GM23248 (cell line): Measurements from ENCODE around the gene RNF114. TPM values are rescaled to one million over a fixed set of nuclear protein-coding genes. Genes with fewer than 3 reads are reported as not detected.

Source experiments
- DNase-seq: peaks from one replicate; pipeline ENCODE4 v3.0.0-alpha.2; 2015
- H2AFZ ChIP-seq: fragments of 200-600 bp; sonication (generic); 2 replicates; pipeline ENCODE4 v1.6.1; 2016; ENCODE audit warnings: antibody characterized with exemption
- H3F3A ChIP-seq: fragments of 200-600 bp; sonication (generic); 2 replicates; pipeline ENCODE4 v1.6.1; 2016; ENCODE audit warnings: mild to moderate bottlenecking, antibody characterized with exemption, mixed run types; ENCODE audit not compliant: insufficient read depth
- H3K27ac ChIP-seq: fragments of 200-600 bp; sonication (generic); 2 replicates; pipeline ENCODE4 v1.5.1; 2016; ENCODE audit warnings: mild to moderate bottlenecking
- H3K27me3 ChIP-seq: fragments of 200-600 bp; sonication (generic); replicated peaks from 2 replicates; pipeline ENCODE4 v1.6.1; 2016; ENCODE audit warnings: mild to moderate bottlenecking; ENCODE audit not compliant: insufficient read depth
- H3K36me3 ChIP-seq: fragments of 200-600 bp; sonication (generic); 2 replicates; pipeline ENCODE4 v1.6.1; 2016; ENCODE audit warnings: low read depth, mild to moderate bottlenecking
- H3K4me1 ChIP-seq: fragments of 200-600 bp; sonication (generic); 2 replicates; pipeline ENCODE4 v1.6.1; 2016; ENCODE audit warnings: mild to moderate bottlenecking; ENCODE audit not compliant: insufficient read depth
- H3K4me2 ChIP-seq: fragments of 200-600 bp; sonication (generic); one replicate; pipeline ENCODE4 v1.6.1; 2016; ENCODE audit warnings: mild to moderate bottlenecking; ENCODE audit not compliant: unreplicated experiment
- H3K4me3 ChIP-seq: fragments of 200-600 bp; sonication (generic); 2 replicates; pipeline ENCODE4 v1.5.1; 2016; ENCODE audit warnings: mild to moderate bottlenecking
- H3K79me2 ChIP-seq: fragments of 200-600 bp; sonication (generic); 2 replicates; pipeline ENCODE4 v1.6.1; 2016; ENCODE audit warnings: mild to moderate bottlenecking; ENCODE audit not compliant: insufficient read depth
- H3K9ac ChIP-seq: fragments of 200-600 bp; sonication (generic); 2 replicates; pipeline ENCODE4 v1.6.1; 2016; ENCODE audit warnings: mild to moderate bottlenecking
- H3K9me2 ChIP-seq: fragments of 200-600 bp; sonication (generic); 2 replicates; pipeline ENCODE4 v1.6.1; 2016; ENCODE audit warnings: mixed run types, mild to moderate bottlenecking, moderate library complexity; ENCODE audit not compliant: insufficient read depth
- H3K9me3 ChIP-seq: fragments of 200-600 bp; sonication (generic); one replicate; pipeline ENCODE4 v1.6.1; 2017; ENCODE audit warnings: low read depth
- H4K20me1 ChIP-seq: fragments of 200-600 bp; sonication (generic); 2 replicates; pipeline ENCODE4 v1.6.0; 2016; ENCODE audit not compliant: insufficient read depth
- EZH2 ChIP-seq: fragments of 200-600 bp; sonication (generic); IDR thresholded peaks from 2 replicates; pipeline ENCODE4 v1.6.1; 2018; ENCODE audit warnings: antibody characterized with exemption, mild to moderate bottlenecking; ENCODE audit not compliant: insufficient read depth, poor library complexity, severe bottlenecking
- EZH2phosphoT487 ChIP-seq: fragments of 200-600 bp; sonication (generic); IDR thresholded peaks from 2 replicates; pipeline ENCODE4 v1.6.1; 2018; ENCODE audit warnings: antibody characterized with exemption, moderate library complexity, mild to moderate bottlenecking, low read depth; ENCODE audit not compliant: insufficient read depth
- WGBS, 2 experiments: methylation state at CpG; one replicate each; pipeline ENCODE4 v1.1.6; 2015 to 2017; ENCODE audit warnings: low lambda C conversion rate in 2 of 2, low coverage in 1 of 2; ENCODE audit errors: missing lambda C conversion rate in 2 of 2; 5-methylcytosine and 5-hydroxymethylcytosine counted together
- in situ Hi-C: fragments of 300-500 bp; cut with MboI; formaldehyde crosslinking; loops from 2 replicates; pipeline ENCODE4 v1.15.0; 2020
- polyA plus RNA-seq: library from polyadenylated mRNA; unstranded; fragments of >200 nt; fragmentation: Nextera tagmentation; extraction: Ambion mirVana; gene quantifications from 2 replicates; pipeline ENCODE4 v1.2.1, GENCODE V29; 2016
- total RNA-seq: library from RNA; depleted of rRNA; stranded (reverse); fragments of >200 nt; shearing (Covaris generic); gene quantifications from 2 replicates; pipeline ENCODE4 v1.2.3, GENCODE V29; 2014

RNF114 gene
- total and polyA plus RNA-seq, 2 experiments from 2014 or later: 72.7 to 96.0 TPM

DNA sequence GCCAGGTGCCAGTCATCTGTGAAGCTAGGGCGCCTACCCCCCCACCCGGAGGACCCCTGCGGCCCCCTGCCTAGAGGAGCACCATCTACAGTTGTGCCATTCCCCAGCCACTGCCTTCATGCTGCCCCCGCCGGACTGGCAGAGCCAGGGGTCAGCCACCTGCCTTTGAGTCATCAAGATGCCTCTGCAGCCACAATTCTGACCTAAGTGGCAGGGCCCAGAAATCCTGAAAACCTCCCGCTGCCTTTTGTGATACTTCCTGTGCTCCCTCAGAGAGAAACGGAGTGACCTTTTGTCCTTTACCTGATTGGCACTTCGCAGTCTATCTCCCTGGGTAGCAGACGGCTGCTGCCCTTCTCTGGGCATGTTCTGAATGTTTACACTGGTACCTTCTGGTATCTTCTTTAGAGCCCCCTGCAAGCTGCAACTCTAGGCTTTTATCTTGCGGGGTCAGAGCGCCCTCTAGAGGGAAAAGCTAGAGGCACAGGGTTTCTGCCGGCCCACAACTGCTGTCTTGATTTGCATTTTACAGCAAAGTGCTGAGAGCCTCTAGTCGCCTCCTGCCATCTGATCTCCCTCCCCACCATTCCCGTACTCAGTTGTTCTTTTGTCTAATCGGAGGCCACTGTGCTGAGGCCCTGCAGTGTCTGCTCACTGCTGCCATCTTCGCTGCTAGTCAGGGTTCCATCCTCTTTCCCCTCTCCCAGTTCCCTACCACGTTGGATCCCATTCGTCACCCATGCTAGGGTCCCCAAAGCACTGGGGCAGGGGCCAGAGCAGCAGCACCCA, 47.8 kb upstream of the RNF114 start:
- Histone ChIP-seq H4K20me1 (no peaks in the 10 kb centered on the region), H3K27ac (no peak overlapping the region), H3K36me3 (no peaks in the 10 kb centered on the region; the same call in 1 of the 2 replicates), H3K9ac (no peak overlapping the region), H3K4me2 (no peak overlapping the region), H3K9me2 (no peaks in the 10 kb centered on the region), H3K4me1 (peaks cover 9% of the 10 kb centered on the region; the same call in 1 of the 2 replicates), H3K9me3 (no peaks in the 10 kb centered on the region), H3F3A (no peaks in the 10 kb centered on the region), H3K27me3 (no peaks in the 10 kb centered on the region), H2AFZ (no peak overlapping the region), H3K79me2 (no peaks in the 10 kb centered on the region), H3K4me3 (no peak overlapping the region)
- DNase-seq: peak; percentile 59
- no peak for TF ChIP-seq EZH2phosphoT487
- TF ChIP-seq EZH2: no peak
- 47 to 58% methylated on average over 15 to 18 of the region's 18 CpGs for WGBS, 2 experiments
- in situ Hi-C loops: no loop called here

DNA sequence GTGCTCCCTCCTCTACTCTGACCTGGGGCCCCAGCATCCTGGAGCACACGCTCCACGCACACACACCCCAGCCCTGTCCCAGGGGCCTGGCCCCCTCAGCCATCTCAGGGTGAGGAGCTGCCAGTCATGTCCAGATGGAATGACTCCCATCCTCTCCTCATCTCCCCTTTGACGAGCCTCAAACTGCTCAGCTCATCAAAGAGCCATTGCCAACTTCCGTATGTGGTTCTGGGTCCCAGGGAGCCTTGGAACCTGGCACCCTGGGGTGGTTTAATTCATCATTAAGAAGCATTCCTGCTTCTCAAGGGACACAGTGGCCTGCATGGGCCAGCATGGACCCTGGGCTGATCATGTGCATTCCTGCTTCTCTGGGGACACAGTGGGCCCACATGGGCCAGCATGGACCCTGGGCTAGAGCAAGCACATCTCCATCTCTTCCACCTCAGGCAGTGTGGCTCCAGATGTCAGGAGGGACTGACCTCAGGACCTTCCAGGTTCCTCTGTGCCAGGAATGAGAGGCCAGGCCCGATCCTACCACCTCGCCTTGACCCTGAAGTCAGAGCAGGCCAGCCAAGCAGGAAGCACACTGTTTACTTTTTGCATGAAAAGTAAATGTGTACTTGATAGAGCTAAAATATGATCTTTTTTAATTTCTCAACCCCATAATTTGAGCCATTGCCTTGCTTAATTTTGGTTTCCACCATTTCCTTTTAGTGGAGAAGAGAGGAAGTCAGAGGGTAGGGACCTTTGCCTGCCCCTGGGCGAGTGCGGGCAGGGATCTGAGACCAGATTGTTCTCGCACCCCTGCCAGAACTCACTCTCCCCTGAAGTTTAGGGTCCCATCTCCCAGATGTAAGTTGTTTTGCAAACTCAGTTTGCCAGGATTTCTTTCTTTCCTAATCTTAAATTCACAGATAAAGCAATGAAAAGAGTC, 46.9 kb upstream of the RNF114 start:
- no peak overlapping the region for H3K9ac ChIP-seq
- no peak overlapping the region for H2AFZ ChIP-seq
- peaks cover 13% of the 10 kb centered on the region; the same call in 1 of the 2 replicates for H3K4me1 ChIP-seq
- no peaks in the 10 kb centered on the region for H3K9me2 ChIP-seq
- H3K27ac ChIP-seq: no peak overlapping the region
- TF ChIP-seq EZH2 (no peak), EZH2phosphoT487 (no peak)
- 0 out of 2 replicates have a peak, but pooled peaks cover 5% of the 10 kb centered on the region for H3F3A ChIP-seq
- H3K27me3 ChIP-seq: no peaks in the 10 kb centered on the region
- in situ Hi-C loops: no loop called here
- H3K4me2 ChIP-seq: no peak overlapping the region
- no peaks in the 10 kb centered on the region for H3K79me2 ChIP-seq
- no peak for DNase-seq
- H4K20me1 ChIP-seq: no peaks in the 10 kb centered on the region
- 79 to 81% methylated on average over 9 of the region's 9 CpGs for WGBS, 2 experiments
- H3K4me3 ChIP-seq: no peak overlapping the region
- no peaks in the 10 kb centered on the region; the same call in 1 of the 2 replicates for H3K36me3 ChIP-seq
- H3K9me3 ChIP-seq: no peaks in the 10 kb centered on the region

DNA sequence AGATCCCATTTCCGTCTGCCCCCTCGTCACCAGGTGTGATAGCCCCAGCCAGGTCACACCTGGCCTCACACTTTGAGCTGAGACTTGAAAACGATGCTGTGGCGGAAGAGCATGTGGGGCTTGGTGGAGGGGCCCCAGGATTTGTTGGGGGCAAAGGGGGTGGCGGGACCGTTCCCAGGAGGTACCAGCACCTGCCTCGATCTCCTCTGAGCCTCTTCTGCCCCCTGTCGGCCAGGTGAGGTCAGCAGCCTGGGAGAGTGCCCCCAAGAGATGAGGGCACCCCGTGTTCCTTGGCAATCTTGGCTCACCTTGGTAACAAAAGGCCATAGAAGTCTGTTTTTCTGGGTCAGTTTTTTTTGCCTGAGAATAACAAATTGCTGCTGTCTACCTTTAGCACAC, 46.3 kb upstream of the RNF114 start:
- DNase-seq: no peak
- Histone ChIP-seq H3K27ac (no peak overlapping the region), H3K9me3 (no peaks in the 10 kb centered on the region), H3K4me3 (no peak overlapping the region), H3K4me2 (no peak overlapping the region), H3K4me1 (peaks cover 13% of the 10 kb centered on the region; the same call in 1 of the 2 replicates), H3K27me3 (no peaks in the 10 kb centered on the region), H3K36me3 (no peaks in the 10 kb centered on the region; the same call in 1 of the 2 replicates), H3K9ac (no peak overlapping the region), H3F3A (0 out of 2 replicates have a peak, but pooled peaks cover 5% of the 10 kb centered on the region), H4K20me1 (no peaks in the 10 kb centered on the region), H2AFZ (no peak overlapping the region), H3K79me2 (no peaks in the 10 kb centered on the region), H3K9me2 (no peaks in the 10 kb centered on the region)
- WGBS, 2 experiments: 66 to 74% methylated on average over 9 of the region's 9 CpGs
- TF ChIP-seq EZH2 (no peak), EZH2phosphoT487 (no peak)
- in situ Hi-C loops: no loop called here
